Globus pallidus (tissue), 1 donor: ENCODE results near the gene LNP1.
"Not testable (repeated sequence)": the region's sequence is repeated elsewhere in the genome, so short reads cannot be mapped to it uniquely, and the experiment has no call there.

Experiments
- DNase-seq: peaks from one replicate; pipeline ENCODE4 v3.0.0-alpha.2; 2015; ENCODE audit warnings: low spot score

Gene LNP1, protein sequence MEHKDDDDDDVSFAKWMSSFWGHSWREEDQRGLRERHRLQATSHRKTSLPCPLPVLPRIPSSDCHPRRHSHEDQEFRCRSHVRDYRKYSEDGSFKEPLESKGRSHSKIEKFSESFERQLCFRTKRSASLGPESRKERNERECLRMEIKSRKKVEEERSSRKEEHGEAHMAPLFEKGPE

DNA sequence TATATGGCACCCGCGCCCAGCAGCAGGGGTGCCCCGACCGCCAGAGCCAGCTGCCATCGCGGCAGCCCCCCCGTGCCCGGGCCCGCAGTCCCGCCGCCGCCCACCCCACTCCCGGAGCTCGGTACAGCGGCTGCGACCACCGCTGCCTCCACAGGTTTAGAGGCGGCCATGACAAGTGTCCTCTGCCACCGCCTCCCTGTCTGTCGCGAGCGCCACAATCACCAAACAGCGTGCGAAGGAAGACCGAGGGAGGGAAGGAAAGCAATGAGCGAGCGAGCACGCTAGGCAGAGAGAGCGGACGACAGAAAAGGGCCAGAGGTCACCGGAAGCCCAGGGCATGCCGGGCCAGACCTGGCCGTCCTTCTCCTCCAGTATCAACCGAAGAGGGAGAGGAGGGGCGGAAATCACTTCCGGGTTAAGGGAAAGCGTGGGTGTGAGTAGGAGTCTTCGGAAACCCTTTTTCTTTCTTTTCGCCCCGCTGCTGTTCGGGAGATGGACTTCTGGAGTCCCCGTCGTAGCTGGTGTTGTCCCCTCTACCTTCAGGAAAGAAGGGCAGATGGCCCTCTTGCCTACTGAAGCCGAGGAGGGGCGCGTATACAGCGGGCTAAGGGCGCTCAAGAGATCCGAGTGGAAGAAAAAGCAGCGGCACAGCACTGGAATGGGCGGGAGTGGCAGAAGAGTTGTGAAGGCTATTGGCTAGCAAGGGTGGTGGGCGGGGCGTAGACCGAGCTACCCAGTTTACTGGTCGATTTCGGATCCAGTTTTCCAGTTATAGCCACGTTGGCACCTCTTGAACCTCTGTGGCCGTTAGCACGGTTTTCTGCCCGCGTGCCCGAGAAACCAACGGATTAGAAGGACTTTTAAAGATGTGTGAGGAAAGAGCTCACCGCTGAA lies at the start of gene LNP1, which contains the start of gene TOMM70:
Gene LNP1, plus strand, starts transcription at position 760 of the 894 bp plus-strand sequence. CDS start 28,191 bp downstream, outside the sequence.
Gene TOMM70, minus strand, starts transcription at position 310 of the 894 bp plus-strand sequence. Its CDS starts 140 bp downstream, at position 170.
- peak; percentile 97 for DNase-seq

DNA sequence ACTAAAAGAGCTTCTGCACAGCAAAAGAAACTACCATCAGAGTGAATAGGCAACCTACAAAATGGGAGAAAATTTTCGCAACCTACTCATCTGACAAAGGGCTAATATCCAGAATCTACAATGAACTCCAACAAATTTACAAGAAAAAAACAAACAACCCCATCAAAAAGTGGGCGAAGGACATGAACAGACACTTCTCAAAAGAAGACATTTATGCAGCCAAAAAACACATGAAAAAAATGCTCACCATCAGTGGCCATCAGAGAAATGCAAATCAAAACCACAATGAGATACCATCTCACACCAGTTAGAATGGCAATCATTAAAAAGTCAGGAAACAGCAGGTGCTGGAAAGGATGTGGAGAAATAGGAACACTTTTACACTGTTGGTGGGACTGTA lies 49.6 kb upstream of the LNP1 start:
- DNase-seq = not testable (repeated sequence)

DNA sequence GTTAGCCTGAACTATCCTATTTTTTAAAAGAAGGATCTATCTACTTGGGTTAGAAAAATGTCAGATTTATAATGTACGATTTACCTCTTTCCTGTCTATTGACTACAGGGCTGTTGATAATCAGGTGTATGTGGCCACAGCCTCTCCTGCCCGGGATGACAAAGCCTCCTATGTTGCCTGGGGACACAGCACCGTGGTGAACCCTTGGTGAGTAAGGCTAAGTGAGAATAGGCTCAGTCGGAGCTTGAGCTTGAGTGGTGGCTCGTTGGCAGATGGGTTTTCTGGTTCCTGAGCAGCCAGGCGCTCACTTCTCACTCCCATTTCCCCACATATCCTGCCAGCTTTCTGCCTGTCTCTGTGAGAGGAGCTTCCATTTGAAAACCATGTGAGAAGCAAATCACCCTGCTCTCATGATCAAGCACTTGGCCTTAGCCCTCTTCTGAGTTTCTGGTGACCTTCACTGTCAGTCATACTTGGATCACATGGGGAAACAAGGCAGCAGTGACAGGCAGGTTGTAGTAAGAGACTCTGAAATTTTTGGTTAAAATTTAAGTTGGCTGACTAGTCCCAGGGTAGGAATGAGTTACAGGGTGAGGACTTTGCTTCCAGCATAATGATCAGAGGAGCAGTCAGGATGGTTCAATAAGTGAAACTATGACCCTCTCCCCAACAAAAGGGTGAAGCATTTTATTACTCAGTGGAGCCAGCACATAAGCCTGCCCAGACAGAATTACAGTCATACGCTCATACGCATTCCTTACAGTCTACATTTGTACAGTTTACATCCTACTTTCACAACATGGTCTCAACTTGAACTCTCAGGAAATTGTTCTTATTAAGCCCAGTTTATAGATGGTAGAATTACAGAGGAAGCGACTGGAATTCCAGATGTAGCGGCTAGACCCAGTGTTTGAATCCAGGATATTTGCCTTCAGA lies 48.8 kb upstream of the LNP1 start:
- no peak for DNase-seq

DNA sequence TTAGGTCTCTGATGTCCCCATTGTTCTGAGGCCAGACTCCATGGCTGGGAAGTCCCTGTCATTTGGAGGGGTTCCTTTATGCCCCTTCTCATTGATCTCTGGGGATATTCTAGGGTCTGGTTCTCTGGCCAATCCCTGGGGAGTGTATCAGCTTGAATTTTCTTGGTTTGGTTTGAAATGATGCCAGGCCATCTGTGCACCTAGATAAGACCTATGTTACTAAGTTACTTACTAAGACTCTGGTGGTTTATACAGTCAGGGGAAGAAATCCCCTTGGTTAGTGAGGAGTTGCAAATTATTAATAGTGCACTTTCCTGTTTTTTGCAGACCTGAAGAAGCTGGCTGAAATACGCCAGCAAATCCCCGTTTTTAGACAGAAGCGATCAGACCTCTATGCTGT lies 46.5 kb upstream of the LNP1 start:
- DNase-seq = no peak

DNA sequence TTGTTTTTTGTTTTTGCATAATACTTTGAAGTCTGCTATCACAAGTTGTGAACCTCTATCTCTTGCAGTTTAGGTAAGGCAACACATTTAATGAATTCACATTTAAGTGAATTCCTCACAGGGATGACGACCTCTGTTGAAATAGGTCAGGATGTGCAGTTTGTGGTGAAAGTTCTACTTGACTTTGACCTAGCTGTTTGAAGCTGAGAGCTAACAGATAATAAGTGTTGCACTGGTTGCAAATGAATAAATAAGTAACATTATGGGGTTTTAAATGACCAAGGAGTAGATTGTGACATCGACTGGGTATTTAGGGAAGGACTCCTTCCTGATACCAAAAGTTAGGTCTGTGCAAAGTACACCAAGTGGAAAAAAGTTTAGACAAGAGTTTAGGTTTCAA lies 42.9 kb upstream of the LNP1 start:
- DNase-seq = no peak

DNA sequence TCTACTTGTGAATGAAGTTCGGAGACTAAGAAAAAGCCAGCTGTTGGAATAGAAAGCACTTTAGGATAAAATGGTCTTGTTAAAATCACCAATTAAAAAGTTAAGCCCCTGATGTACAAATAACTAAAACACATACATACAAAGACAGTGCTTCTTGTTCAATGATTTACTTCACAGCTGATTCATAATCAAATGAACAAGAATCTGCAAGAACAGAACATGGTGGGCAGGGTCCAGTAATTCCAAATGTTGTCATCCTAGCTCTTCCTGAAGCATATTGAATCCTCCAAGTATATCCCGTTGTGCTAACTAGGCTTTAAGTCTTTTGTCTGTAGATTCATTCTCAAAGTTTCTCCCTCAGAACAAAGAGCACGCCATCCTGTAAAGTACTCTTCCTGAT lies 42.3 kb upstream of the LNP1 start:
- no peak for DNase-seq

DNA sequence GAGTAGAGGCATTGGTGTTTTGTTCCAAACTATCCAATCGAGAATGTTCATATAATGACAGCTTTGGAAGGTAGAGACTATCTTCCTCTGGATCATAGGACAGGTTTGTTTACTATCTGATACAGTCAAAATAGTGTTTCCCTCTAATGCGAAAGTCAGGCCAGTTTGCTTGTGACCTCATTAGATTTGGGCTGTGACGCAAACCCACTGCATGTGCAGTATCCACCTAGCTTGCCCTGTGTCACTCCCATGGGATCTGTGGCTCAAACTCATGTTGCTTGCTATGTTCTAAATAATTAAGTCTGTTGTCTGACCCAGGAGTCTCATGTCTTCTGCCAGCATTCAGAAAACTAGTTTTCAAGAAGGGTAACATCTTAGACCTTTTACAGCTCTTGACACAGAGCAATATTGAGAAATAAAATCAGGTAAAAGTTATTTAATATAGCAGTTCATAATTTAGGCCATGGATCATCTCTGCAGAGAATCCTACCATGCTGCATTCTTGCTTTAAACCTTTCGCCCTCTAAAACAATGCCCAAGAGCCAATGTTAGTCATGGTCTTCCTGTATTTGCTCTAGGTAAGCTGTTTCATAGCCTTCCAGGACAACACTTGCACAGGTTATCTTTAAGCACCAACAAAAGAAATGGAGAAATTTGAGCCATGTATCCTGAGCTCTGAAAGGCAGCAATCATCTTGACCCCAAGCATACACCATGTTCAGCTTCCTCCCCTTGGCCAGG lies 40.4 kb upstream of the LNP1 start:
- no peak for DNase-seq

DNA sequence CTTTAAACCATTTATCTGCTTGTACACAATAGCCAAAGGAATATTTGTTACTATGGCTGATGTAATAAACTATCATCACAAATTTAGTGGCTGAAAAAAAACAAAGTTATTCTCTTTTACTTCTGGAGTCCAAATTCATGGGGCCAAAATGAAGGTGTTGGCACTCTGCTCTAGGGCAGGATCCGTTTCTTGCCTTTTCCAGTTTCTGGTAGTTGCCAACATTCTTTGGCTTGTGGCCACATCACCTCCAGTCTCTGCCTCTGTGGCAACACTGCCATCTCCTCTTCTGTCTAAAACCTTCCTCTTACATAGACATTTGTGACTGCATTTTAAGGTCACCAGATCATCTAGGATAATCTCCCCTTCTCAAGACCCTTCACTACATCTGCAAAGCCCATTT lies 39.4 kb upstream of the LNP1 start:
- no peak for DNase-seq

DNA sequence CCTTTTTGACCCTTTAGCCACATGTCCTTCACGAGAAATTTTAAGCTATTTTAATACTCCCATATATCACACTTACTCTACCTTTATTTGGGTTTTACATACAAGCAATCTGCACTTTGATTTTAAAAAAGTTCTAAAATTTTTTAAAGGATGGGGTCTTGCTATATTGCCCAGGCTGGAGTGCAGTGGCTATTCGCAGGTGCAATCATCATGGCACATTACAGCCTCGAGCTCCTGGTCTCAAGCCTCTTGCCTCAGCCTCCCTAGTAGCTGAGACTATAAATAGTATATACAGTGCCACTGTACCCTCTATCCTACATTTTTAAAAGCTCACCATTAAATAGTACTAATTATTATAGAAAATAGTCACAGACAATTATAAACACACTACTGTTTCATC lies 36.9 kb upstream of the LNP1 start:
- DNase-seq = no peak

DNA sequence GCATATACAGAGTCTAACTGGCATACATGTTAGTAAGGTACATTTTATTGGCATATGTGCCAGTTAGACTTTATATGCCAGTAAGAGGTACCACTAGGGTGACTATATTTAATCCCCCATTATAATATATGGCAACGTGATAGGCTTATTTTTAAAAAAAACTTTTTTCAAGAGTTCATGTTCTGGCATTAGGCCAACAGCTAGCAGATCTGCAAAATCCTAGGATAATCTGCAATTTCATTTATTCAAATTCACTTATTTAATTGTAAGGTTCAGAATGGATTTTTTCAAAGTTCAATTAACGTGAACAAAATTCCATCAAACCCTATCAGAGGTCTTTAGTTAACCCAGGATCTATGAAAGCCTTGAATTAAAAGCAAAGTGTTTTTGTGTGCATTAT lies 34.9 kb upstream of the LNP1 start:
- DNase-seq = no peak

DNA sequence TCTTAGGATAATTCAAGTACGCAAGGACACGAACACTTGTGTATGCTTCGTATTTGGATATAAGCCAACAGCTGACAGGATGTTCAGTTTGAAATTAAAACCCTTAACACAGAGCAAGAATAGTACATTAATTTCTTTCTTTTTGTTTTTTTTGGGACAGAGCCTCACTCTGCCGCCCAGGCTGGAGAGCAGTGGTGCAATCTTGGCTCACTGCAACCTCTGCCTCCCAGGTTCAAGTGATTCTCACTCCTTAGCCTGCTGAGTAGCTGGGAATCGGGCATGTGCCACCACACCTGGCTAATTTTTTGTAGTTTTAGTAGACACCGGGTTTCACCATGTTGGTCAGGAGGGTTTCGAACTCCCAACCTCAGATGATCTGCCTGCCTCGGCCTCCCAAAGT lies 32.9 kb upstream of the LNP1 start:
- DNase-seq = no peak

DNA sequence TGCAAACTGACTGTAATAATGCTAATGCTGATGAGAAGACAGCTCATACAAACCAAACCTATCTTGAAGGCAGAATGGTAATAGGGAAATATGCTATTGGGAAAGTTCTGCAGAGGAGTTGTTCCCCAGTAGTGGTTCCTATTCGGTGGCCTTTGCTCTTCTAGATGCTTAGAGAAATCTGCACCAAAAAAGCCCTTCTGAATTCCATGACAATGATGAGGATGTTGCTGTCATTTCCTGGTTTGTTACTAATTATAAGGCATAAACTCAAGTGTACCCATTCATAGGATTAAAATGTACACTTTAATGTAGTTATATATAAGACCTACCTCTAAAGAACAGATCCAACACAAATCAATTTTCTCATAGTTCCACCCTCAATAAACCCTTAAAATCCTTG lies 30.6 kb upstream of the LNP1 start:
- DNase-seq = no peak

DNA sequence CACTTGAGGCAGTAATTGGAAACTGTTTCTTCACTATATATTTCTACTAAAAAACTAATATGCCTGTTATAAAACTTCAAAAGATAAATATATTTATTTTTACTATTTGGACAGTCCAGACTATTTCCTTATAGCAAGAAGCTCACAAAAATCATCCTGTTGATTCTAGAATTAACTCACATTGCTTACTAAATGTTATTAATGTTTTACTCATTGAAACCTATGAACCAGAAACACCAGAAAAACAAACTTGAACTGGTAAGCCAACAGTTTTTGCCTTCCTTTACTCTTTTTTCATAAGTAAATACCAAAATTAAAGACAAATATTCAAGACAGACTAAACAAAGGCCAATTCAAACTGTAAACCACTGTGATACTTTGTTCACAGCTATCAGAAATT lies 26.8 kb upstream of the LNP1 start:
- DNase-seq = no peak

DNA sequence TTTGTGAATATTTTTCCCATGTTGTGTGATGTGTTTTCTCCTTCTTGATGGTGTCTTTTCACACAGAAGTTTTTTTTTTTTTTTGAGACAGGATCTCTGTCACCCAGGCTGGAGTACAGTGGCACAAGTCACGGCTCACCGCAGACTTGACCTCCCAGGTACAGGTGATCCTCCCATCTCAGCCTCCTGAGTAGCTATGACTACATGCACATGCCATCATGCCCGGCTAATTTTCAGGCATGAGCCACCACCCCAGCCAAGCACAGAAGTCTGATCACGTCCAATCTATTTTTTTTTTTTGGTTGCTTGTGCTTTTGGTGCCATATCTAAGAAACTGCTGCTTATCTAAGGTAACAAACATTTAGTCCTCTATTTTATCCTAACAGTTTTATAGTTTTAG lies 25.0 kb upstream of the LNP1 start:
- no peak for DNase-seq

DNA sequence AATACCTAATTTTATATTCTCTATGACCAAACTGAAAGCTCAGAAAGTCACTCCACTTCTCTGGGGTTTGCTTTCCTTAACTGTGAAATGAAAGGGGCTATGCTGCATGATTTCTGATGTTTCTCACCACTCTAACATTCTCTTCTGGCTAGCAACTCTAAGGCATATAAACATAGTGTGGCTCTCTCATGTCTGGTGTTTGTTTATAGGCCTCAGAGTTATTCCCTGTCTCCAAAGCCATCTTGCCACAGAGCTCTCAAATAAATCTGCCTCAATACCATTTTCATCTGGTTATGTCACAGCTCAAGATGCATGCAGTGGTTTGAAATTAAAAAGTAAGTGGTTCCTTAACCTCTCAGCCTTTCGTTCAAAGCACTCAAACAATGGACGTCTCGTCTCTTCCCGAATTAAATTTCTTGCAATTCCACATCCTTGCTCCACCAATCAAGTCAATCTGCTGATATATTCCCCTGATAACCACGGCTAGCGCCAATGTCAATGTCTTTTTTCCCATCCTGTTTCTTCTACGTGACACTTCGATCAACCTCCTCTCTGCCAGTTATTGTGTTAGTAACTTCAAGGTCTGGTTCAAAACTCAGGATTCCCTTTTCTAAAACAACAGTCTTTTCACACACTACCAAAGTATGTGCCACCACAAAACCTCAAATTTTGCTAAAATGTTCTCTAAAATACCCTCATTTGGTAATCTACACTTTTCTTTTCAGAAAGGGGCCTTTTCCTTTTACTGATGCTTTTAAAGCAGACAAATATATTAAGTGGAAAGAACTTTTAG lies 16.4 kb upstream of the LNP1 start:
- no peak for DNase-seq

DNA sequence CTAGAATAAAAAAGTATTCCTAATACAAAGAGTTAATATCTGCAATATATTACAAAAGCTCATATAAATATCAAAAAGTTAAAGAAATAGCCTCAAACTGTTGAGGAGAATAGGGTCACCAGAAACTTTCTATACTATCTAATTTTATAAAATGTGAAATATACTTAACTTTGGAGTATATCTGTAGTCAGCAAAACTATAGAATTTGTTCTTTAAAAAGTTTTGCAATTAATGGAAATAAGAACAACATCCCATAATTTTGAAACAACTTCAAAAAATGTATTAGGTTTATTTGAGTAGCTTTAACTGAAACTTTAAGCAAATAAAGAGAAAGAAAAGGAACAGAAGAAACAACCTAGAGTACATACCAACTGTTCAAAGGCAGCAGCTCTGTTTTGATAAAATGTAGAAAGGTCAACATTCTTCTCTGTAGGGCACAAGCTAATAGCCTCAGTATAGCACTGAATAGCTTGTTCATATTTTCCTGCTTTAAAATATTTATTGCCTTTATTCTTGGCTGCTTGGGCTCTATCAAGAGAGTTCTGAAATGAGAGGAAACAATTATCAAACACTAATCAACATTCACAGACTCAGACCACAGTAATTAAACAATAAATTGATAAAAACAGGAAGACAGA lies 14.8 kb upstream of the LNP1 start:
- DNase-seq = no peak

DNA sequence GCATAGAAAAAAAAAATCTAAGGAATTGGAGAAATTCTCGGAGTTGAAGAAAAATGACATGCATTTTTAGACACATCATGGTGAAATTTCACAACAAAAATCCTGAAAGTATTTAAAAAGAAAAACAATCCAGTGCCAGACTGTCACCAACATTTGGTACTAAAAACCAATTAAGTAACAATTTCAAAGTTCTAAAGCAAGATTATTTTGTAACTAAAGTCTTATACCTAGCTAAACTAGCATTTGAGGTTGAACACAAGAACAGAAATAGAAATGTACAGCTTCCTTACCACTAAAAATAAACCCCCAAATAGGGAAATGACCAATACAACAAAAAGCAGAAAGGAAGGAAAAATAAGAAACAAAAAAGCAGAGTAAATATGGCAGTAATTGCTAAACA lies 12.3 kb upstream of the LNP1 start:
- no peak for DNase-seq

DNA sequence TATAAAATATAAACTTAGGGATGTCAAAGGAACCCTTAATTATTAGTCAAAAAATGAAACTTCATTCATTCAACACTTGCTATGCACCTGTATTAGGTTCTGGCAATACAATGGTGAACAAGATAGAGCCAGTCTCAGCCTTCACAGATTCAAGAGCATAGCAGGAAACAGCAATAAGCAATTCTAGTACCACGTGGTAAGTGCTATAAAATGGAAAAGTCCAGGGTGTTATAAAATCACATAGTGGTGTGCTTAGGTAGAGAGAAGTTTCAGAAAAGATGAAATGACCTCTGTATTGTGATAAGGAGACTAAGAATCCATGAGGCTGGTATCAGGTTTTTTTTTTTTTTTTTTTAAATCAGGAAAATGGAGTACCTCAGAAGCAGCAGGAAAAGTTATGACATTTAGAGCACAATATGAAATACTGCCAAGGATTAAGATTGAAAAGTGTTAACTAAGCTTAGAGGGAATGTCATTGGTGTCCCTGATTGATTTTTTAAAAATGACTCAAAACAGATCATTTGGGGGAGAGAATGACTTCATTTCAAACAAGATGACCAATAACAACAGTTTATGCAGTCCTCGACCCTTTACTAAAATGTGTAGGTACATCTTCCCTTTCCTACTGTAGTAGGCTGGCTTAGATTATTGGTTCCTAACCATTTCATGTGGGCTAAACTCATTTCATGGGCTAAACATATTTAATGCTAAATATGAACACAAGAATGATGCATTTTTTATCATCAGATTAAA lies 5.5 kb upstream of the LNP1 start:
- no peak for DNase-seq

DNA sequence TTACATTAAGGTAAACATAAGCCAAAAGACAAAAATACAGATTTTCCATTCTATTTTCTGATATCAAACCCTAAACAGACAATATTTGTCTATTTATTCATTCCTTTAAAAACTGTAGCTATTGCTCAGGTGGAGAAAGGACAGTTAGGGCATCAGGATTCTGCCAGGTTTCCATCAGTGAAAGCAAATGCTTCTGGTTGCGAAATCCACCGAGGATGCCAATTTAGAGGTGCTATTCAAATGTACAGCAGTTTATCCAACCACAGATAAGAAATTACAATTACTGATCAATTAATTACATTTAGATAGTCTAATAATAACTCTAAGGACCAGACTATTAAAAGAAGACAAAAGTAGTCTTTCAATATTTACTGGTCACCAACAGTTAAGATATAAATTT lies 4.4 kb upstream of the LNP1 start:
- DNase-seq = no peak
